K562 (cell line): Measurements from ENCODE around the gene MUCL1. TPM values are rescaled to one million over a fixed set of nuclear protein-coding genes. Genes with fewer than 3 reads are reported as not detected.

ENCODE experiments used
- E2F3 ChIP-seq: fragments of 250-450 bp; sonication (Bioruptor Pico); IDR thresholded peaks from 2 replicates; pipeline ENCODE4 v1.4.0; 2020; ENCODE audit warnings: mild to moderate bottlenecking
- JUN ChIP-seq, 2 experiments: sonication (generic) in 1 of 2; formaldehyde crosslinking in 1 of 2; IDR thresholded peaks; 2 replicates each; pipeline versions ENCODE4 v1.6.1 to v1.8.0; 2012 to 2022; ENCODE audit warnings: borderline replicate concordance in 2 of 2, mild to moderate bottlenecking in 2 of 2, improper control_type of control experiment in 1 of 2, low read depth in 1 of 2, low read length in 1 of 2, missing genetic modification reagents in 1 of 2
- JUND ChIP-seq, 2 experiments: IDR thresholded peaks; 2 replicates in 1 of 2; 3 replicates in 1 of 2; pipeline ENCODE4 v1.6.1; 2011; ENCODE audit warnings: borderline replicate concordance in 2 of 2, low read depth in 2 of 2, low read length in 2 of 2, improper control_type of control experiment in 1 of 2, missing biosample characterization in 1 of 2, missing genetic modification characterization in 1 of 2, missing genetic modification reagents in 1 of 2
- SRSF7 ChIP-seq: fragments of 200-400 bp; formaldehyde crosslinking; optimal IDR thresholded peaks from 2 replicates; pipeline ENCODE3; 2017; ENCODE audit warnings: mild to moderate bottlenecking, low read depth, low read length
- TEAD4 ChIP-seq, 2 experiments: sonication (generic) in 1 of 2; formaldehyde crosslinking in 1 of 2; IDR thresholded peaks; 2 replicates each; pipeline versions ENCODE4 v1.6.1 to v1.8.0; 2012 to 2022; ENCODE audit warnings: borderline replicate concordance in 1 of 2, inconsistent platforms in 1 of 2, low read length in 1 of 2, mild to moderate bottlenecking in 1 of 2, missing genetic modification reagents in 1 of 2
- TOE1 ChIP-seq, 2 experiments: fragments of 450-650 bp in 1 of 2; sonication (generic) in 1 of 2; formaldehyde crosslinking in 1 of 2; IDR thresholded peaks; 2 replicates each; pipeline versions ENCODE4 v1.7.1 to v1.8.0; 2016 to 2022; ENCODE audit warnings: borderline replicate concordance in 2 of 2, mild to moderate bottlenecking in 2 of 2, antibody characterized with exemption in 1 of 2, inconsistent platforms in 1 of 2, low read depth in 1 of 2, missing genetic modification reagents in 1 of 2, moderate library complexity in 1 of 2
- ZC3H8 ChIP-seq: fragments of 450-650 bp; IDR thresholded peaks from 2 replicates; pipeline ENCODE4 v1.6.1; 2017
- ZNF239 ChIP-seq: fragments of 250-450 bp; sonication (Bioruptor Pico); IDR thresholded peaks from 2 replicates; pipeline ENCODE4 v1.4.0; 2020; ENCODE audit warnings: mild to moderate bottlenecking
- ZNF76 ChIP-seq: fragments of 250-450 bp; sonication (Bioruptor Pico); IDR thresholded peaks from 2 replicates; pipeline ENCODE4 v1.4.0; 2020; ENCODE audit warnings: mild to moderate bottlenecking, moderate library complexity, borderline replicate concordance
- ZNF79 ChIP-seq: fragments of 250-450 bp; sonication (Bioruptor Pico); IDR thresholded peaks from 2 replicates; pipeline ENCODE4 v1.4.0; 2020; ENCODE audit warnings: low read depth, mild to moderate bottlenecking, moderate library complexity
- ZSCAN32 ChIP-seq: fragments of 450-650 bp; formaldehyde crosslinking; IDR thresholded peaks from 2 replicates; pipeline ENCODE4 v1.4.0; 2020; ENCODE audit warnings: mild to moderate bottlenecking, moderate library complexity
- polyA plus RNA-seq, 8 experiments: library from polyadenylated mRNA; depleted of rRNA in 4 of 8; stranded (reverse) in 5 of 8; unstranded in 3 of 8; fragments of >200 nt; fragmentation: Nextera tagmentation in 2 of 8; fragmentation: Illumina TruSeq in 1 of 8; extraction: Ambion mirVana in 2 of 8; extraction: Trizol in 1 of 8; gene quantifications; 2 replicates each; pipeline versions ENCODE4 v1.2.1 to v1.2.3, GENCODE V29; 2011 to 2014; ENCODE audit warnings: inconsistent platforms in 1 of 8, missing spikeins in 1 of 8
- total RNA-seq, 7 experiments: library from RNA; depleted of rRNA in 6 of 7; stranded (reverse); fragments of >200 nt in 6 of 7; fragmentation: Illumina TruSeq in 2 of 7; extraction: Trizol in 2 of 7; gene quantifications; 2 replicates each; pipeline versions ENCODE4 v1.2.1 to v1.2.3, GENCODE V29; 2011 to 2021; ENCODE audit warnings: low replicate concordance in 1 of 7
- TF ChIP-seq, protein P1 (sequence below): fragments of 450-650 bp; IDR thresholded peaks from 2 replicates; pipeline ENCODE4 v1.6.1; 2016; ENCODE audit warnings: mild to moderate bottlenecking, moderate library complexity
- TF ChIP-seq, protein P2 (sequence below): fragments of 450-650 bp; IDR thresholded peaks from one replicate; pipeline ENCODE4 v1.6.1; 2018; ENCODE audit warnings: mild to moderate bottlenecking, moderate library complexity; ENCODE audit not compliant: partially characterized antibody

MUCL1 gene
- total and polyA plus RNA-seq, 9 of the 15 experiments (the other 6 are each of a cell fraction or from before 2014, with no cell fraction given): not detected

DNA sequence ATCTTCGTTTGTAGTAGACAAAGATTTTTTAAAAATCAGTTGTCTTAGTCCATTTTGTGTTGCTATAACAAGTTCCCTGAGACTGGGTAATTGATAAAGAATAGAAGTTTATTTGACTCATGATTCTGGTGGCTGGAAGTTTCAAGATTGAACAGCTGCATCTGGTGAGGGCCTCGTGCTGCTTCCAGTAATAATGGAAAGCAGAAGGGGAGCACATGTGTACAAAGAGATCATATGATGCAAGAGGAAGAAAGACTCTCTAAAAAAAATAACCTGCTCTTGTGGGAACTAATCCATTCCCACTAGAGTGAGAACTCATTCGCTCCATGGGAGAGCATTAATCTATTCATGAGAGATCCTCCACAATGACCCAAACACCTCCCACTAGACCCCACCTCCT, 24.8 kb downstream of the MUCL1 start (continued):
- TF ChIP-seq, protein P1, sequence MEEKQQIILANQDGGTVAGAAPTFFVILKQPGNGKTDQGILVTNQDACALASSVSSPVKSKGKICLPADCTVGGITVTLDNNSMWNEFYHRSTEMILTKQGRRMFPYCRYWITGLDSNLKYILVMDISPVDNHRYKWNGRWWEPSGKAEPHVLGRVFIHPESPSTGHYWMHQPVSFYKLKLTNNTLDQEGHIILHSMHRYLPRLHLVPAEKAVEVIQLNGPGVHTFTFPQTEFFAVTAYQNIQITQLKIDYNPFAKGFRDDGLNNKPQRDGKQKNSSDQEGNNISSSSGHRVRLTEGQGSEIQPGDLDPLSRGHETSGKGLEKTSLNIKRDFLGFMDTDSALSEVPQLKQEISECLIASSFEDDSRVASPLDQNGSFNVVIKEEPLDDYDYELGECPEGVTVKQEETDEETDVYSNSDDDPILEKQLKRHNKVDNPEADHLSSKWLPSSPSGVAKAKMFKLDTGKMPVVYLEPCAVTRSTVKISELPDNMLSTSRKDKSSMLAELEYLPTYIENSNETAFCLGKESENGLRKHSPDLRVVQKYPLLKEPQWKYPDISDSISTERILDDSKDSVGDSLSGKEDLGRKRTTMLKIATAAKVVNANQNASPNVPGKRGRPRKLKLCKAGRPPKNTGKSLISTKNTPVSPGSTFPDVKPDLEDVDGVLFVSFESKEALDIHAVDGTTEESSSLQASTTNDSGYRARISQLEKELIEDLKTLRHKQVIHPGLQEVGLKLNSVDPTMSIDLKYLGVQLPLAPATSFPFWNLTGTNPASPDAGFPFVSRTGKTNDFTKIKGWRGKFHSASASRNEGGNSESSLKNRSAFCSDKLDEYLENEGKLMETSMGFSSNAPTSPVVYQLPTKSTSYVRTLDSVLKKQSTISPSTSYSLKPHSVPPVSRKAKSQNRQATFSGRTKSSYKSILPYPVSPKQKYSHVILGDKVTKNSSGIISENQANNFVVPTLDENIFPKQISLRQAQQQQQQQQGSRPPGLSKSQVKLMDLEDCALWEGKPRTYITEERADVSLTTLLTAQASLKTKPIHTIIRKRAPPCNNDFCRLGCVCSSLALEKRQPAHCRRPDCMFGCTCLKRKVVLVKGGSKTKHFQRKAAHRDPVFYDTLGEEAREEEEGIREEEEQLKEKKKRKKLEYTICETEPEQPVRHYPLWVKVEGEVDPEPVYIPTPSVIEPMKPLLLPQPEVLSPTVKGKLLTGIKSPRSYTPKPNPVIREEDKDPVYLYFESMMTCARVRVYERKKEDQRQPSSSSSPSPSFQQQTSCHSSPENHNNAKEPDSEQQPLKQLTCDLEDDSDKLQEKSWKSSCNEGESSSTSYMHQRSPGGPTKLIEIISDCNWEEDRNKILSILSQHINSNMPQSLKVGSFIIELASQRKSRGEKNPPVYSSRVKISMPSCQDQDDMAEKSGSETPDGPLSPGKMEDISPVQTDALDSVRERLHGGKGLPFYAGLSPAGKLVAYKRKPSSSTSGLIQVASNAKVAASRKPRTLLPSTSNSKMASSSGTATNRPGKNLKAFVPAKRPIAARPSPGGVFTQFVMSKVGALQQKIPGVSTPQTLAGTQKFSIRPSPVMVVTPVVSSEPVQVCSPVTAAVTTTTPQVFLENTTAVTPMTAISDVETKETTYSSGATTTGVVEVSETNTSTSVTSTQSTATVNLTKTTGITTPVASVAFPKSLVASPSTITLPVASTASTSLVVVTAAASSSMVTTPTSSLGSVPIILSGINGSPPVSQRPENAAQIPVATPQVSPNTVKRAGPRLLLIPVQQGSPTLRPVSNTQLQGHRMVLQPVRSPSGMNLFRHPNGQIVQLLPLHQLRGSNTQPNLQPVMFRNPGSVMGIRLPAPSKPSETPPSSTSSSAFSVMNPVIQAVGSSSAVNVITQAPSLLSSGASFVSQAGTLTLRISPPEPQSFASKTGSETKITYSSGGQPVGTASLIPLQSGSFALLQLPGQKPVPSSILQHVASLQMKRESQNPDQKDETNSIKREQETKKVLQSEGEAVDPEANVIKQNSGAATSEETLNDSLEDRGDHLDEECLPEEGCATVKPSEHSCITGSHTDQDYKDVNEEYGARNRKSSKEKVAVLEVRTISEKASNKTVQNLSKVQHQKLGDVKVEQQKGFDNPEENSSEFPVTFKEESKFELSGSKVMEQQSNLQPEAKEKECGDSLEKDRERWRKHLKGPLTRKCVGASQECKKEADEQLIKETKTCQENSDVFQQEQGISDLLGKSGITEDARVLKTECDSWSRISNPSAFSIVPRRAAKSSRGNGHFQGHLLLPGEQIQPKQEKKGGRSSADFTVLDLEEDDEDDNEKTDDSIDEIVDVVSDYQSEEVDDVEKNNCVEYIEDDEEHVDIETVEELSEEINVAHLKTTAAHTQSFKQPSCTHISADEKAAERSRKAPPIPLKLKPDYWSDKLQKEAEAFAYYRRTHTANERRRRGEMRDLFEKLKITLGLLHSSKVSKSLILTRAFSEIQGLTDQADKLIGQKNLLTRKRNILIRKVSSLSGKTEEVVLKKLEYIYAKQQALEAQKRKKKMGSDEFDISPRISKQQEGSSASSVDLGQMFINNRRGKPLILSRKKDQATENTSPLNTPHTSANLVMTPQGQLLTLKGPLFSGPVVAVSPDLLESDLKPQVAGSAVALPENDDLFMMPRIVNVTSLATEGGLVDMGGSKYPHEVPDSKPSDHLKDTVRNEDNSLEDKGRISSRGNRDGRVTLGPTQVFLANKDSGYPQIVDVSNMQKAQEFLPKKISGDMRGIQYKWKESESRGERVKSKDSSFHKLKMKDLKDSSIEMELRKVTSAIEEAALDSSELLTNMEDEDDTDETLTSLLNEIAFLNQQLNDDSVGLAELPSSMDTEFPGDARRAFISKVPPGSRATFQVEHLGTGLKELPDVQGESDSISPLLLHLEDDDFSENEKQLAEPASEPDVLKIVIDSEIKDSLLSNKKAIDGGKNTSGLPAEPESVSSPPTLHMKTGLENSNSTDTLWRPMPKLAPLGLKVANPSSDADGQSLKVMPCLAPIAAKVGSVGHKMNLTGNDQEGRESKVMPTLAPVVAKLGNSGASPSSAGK: peak; percentile 96
- 0 out of 2 replicates have a peak, but pooled peaks have one; percentile 77 for TF ChIP-seq ZNF76
- peak; percentile 24; the same call in 1 of the 2 replicates for TF ChIP-seq TEAD4 (IDR thresholded peaks at IDR 0.05; ENCODE audit: low read length)
- TF ChIP-seq TEAD4 (CRISPR knock-in tag; IDR thresholded peaks at IDR 0.05; ENCODE audit: borderline replicate concordance): no peak
- no peak for TF ChIP-seq E2F3 (CRISPR knock-in tag)
- TF ChIP-seq SRSF7: no peak
- no peak for TF ChIP-seq ZC3H8
- peak; percentile 22; the same call in 1 of the 2 replicates for TF ChIP-seq JUND (IDR thresholded peaks at IDR 0.05; ENCODE audit: borderline replicate concordance, low read depth, low read length)
- no peak; the same call in 2 of the 3 replicates for TF ChIP-seq JUND (tag; IDR thresholded peaks at IDR 0.05; ENCODE audit: borderline replicate concordance, low read depth, low read length)
- peak; percentile 24; the same call in 1 of the 2 replicates for TF ChIP-seq JUN (IDR thresholded peaks at IDR 0.05; ENCODE audit: borderline replicate concordance, low read depth, low read length)
- no peak for TF ChIP-seq JUN (CRISPR knock-in tag; IDR thresholded peaks at IDR 0.05; ENCODE audit: borderline replicate concordance)
- no peak for TF ChIP-seq TOE1 (IDR thresholded peaks at IDR 0.05; ENCODE audit: borderline replicate concordance)
- no peak for TF ChIP-seq TOE1 (CRISPR knock-in tag; IDR thresholded peaks at IDR 0.05; ENCODE audit: borderline replicate concordance, low read depth)
- TF ChIP-seq ZNF79: 0 out of 2 replicates have a peak, but pooled peaks have one; percentile 67
- peak; percentile 86 for TF ChIP-seq ZSCAN32 (CRISPR knock-in tag)
- TF ChIP-seq, protein P2, sequence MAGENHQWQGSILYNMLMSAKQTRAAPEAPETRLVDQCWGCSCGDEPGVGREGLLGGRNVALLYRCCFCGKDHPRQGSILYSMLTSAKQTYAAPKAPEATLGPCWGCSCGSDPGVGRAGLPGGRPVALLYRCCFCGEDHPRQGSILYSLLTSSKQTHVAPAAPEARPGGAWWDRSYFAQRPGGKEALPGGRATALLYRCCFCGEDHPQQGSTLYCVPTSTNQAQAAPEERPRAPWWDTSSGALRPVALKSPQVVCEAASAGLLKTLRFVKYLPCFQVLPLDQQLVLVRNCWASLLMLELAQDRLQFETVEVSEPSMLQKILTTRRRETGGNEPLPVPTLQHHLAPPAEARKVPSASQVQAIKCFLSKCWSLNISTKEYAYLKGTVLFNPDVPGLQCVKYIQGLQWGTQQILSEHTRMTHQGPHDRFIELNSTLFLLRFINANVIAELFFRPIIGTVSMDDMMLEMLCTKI: no peak
- TF ChIP-seq ZNF239 (CRISPR knock-in tag): peak; percentile 70
